ENCODE measurements around the gene HBD. TPM values are rescaled to one million over a fixed set of nuclear protein-coding genes. Genes with fewer than 3 reads are reported as not detected.
A peak's percentile ranks its signal among the peaks of the same experiment; 100 is the strongest.

Gene HBD
- polyA plus RNA-seq, 2 of the 4 experiments (the other 2 are of a cell fraction): not detected

- ATAC-seq (peak; percentile 95 to 98), FAIRE-seq (peak; percentile 95), DNase-seq (ENCODE audit: low read depth in 1 of 2, low spot score in 1 of 2) (peak; percentile 64 to 80)
- TF ChIP-seq SMC3 (IDR thresholded peaks at IDR 0.05) (peak; percentile 92), NFE2L2 (conservative IDR thresholded peaks at IDR 0.05; ENCODE audit: low read length) (no peak), GATA3 (IDR thresholded peaks at IDR 0.05; ENCODE audit: borderline replicate concordance) (no peak), CTCF (IDR thresholded peaks at IDR 0.05) (peak; percentile 79), HEYL (CRISPR knock-in tag; IDR thresholded peaks at IDR 0.05) (no peak), KDM1A (IDR thresholded peaks at IDR 0.05; ENCODE audit: low read depth) (no peak), TFCP2L1 (CRISPR knock-in tag; IDR thresholded peaks at IDR 0.05) (no peak), ZNF302 (CRISPR knock-in tag; IDR thresholded peaks at IDR 0.05) (no peak), BCL3 (IDR thresholded peaks at IDR 0.05) (no peak), RAD21 (conservative IDR thresholded peaks at IDR 0.05 in 1 of 2, IDR thresholded peaks at IDR 0.05 in 1 of 2) (peak; percentile 88 to 92), JUN (IDR thresholded peaks at IDR 0.05) (no peak), ELK1 (IDR thresholded peaks at IDR 0.05; ENCODE audit: low read depth, low read length) (no peak), POLR2AphosphoS2 (conservative IDR thresholded peaks at IDR 0.05; ENCODE audit: low read length) (no peak), FOXS1 (CRISPR knock-in tag; IDR thresholded peaks at IDR 0.05) (no peak), FOSB (CRISPR knock-in tag; IDR thresholded peaks at IDR 0.05) (no peak), ESRRA (IDR thresholded peaks at IDR 0.05; ENCODE audit: borderline replicate concordance, low read length) (no peak), MAX (IDR thresholded peaks at IDR 0.05) (no peak), TP53 (CRISPR knock-in tag; IDR thresholded peaks at IDR 0.05) (no peak), HMGXB4 (CRISPR knock-in tag; IDR thresholded peaks at IDR 0.05; ENCODE audit: borderline replicate concordance) (no peak)
- no peak overlapping the region for H3K27ac ChIP-seq
- H3K9me3 ChIP-seq: no peaks in the 10 kb centered on the region
- CTCF ChIA-PET: interaction anchor here (0.6 to 5.6 kb wide), 17 partner anchors 9 to 605 kb away, joined by 3 to 44 read pairs (median 3); no protein-coding TSS in a partner anchor
- no peak overlapping the region for H3K4me2 ChIP-seq
- no peak overlapping the region for H3K4me3 ChIP-seq
- POLR2A ChIA-PET: no interaction called here
- 0% methylated on average over 1 of the region's 1 CpG for WGBS (ENCODE audit: missing lambda C conversion rate)
- no peaks in the 10 kb centered on the region for H3K4me1 ChIP-seq
Observed at GRCh38 chr11:5204787-5205186, 29.5 kb downstream of the HBD start.

- FAIRE-seq (no peak), ATAC-seq (no peak), DNase-seq (ENCODE audit: low read depth in 1 of 2, low spot score in 1 of 2) (no peak)
- CTCF ChIA-PET: interaction anchor here (0.5 to 5.6 kb wide), 10 partner anchors 75 to 1233 kb away, joined by 3 to 44 read pairs (median 5); no protein-coding TSS in a partner anchor
- Histone ChIP-seq H3K4me2 (no peak overlapping the region), H3K4me1 (no peaks in the 10 kb centered on the region), H3K27ac (no peak overlapping the region), H3K9me3 (no peaks in the 10 kb centered on the region), H3K4me3 (no peak overlapping the region)
- TF ChIP-seq ZC3H11A (IDR thresholded peaks at IDR 0.05): no peak
- POLR2A ChIA-PET: no interaction called here
- WGBS (ENCODE audit: missing lambda C conversion rate): 26% methylated on average over 2 of the region's 2 CpGs
Observed at GRCh38 chr11:5203366-5203765, 30.9 kb downstream of the HBD start.

Data from A549 (cell line).